Measurements from ENCODE around the gene STARD8.

The STARD8 gene

DNA sequence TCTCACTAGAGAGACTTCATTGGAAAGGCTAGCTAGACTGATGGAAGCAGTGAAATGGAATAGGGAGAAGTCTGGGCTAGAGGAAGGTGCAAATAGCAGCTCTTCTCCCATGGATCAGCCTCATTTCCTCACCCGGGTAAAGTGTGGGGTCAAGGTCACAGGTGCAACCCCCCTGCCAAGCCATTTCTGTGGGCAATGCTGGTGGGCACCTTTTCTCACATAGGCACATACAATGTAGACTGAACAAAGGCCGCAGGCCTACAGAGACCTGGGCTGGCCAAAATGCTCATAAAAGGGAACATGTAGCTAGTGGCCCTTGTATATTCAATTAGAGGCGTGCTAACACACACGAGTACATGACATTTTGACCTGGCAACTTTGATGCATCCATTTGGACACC lies 109.9 kb downstream of the STARD8 start:
- DNase-seq (ENCODE audit: low read depth in 1 of 2, low spot score in 1 of 2), result no peak
- Histone ChIP-seq H3K27ac (replicated peaks) (no peak overlapping the region), H3K4me3 (replicated peaks; ENCODE audit: insufficient read depth, low read length) (no peak overlapping the region), H3K27me3 (ENCODE audit: insufficient read depth, poor library complexity, severe bottlenecking) (no peaks in the 10 kb centered on the region)
- no peak for TF ChIP-seq POLR2AphosphoS5 (IDR thresholded peaks at IDR 0.05; ENCODE audit: low read depth)
- no peak for TF ChIP-seq GABPA (IDR thresholded peaks at IDR 0.05; ENCODE audit: low read depth)

DNA sequence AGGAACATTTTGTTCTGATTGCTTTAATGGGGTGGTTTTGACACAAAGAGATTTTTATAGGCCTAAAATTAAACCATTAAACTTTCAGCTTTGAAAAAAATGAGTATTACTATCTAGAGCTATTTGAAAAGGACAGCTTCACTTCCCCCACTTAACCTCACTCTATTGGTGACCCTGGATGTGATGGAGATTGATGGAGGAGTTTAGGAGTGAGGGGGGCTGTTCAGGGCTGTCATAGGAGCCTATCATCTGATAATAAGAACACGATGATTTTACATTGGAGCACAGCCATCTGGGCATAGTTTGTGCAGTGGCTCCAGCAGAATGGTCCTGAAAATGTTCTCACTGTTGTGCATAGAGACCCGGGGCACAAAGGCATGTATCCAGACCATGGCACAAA lies 110.3 kb downstream of the STARD8 start:
- Histone ChIP-seq H3K27me3 (ENCODE audit: insufficient read depth, poor library complexity, severe bottlenecking) (no peaks in the 10 kb centered on the region), H3K27ac (replicated peaks) (no peak overlapping the region), H3K4me3 (replicated peaks; ENCODE audit: insufficient read depth, low read length) (no peak overlapping the region)
- no peak for TF ChIP-seq REST (IDR thresholded peaks at IDR 0.05; ENCODE audit: insufficient replicate concordance, low read depth)
- TF ChIP-seq SPI1 (IDR thresholded peaks at IDR 0.05; ENCODE audit: borderline replicate concordance, low read depth), result no peak
- no peak for TF ChIP-seq GABPA (IDR thresholded peaks at IDR 0.05; ENCODE audit: low read depth)
- TF ChIP-seq CTCF (IDR thresholded peaks at IDR 0.05; ENCODE audit: insufficient read depth, low read length), result no peak
- no peak for TF ChIP-seq POLR2AphosphoS5 (IDR thresholded peaks at IDR 0.05; ENCODE audit: low read depth)
- DNase-seq (ENCODE audit: low read depth in 1 of 2, low spot score in 1 of 2), result no peak

- H3K27me3 ChIP-seq (ENCODE audit: insufficient read depth, poor library complexity, severe bottlenecking), result no peaks in the 10 kb centered on the region
- no peak for TF ChIP-seq POLR2AphosphoS5 (IDR thresholded peaks at IDR 0.05; ENCODE audit: low read depth)
- no peak for TF ChIP-seq GABPA (IDR thresholded peaks at IDR 0.05; ENCODE audit: low read depth)
- no peak for TF ChIP-seq SPI1 (IDR thresholded peaks at IDR 0.05; ENCODE audit: borderline replicate concordance, low read depth)
- TF ChIP-seq CTCF (IDR thresholded peaks at IDR 0.05; ENCODE audit: insufficient read depth, low read length), result no peak
- TF ChIP-seq REST (IDR thresholded peaks at IDR 0.05; ENCODE audit: insufficient replicate concordance, low read depth), result no peak
- no peak for DNase-seq (ENCODE audit: low read depth in 1 of 2, low spot score in 1 of 2)
Observed at GRCh38 chrX:68758671-68759070, 111.2 kb downstream of the STARD8 start.

DNA sequence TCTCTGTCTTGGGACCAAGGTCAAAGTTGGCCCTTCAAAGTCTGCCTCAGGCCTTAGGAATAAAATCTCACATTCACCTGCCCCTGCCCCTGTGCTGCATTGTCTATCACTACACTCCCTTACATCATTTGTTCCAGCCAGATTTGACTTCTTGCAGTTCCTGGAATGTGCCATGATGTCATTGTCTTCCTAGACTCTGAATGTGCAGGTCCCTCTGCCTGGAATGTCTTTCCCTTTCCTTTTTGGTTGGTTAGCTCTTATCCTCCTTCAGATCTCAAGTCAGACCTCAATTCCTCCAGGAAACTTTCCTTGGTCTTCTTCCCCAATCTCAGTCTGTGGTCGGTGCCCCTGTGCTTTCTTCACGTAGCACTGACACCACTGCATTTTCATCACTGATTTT lies 113.6 kb downstream of the STARD8 start:
- Histone ChIP-seq H3K27me3 (ENCODE audit: insufficient read depth, poor library complexity, severe bottlenecking) (no peaks in the 10 kb centered on the region), H3K4me3 (replicated peaks; ENCODE audit: insufficient read depth, low read length) (no peak overlapping the region), H3K27ac (replicated peaks) (no peak overlapping the region)
- no peak for TF ChIP-seq POLR2AphosphoS5 (IDR thresholded peaks at IDR 0.05; ENCODE audit: low read depth)
- no peak for DNase-seq (ENCODE audit: low read depth in 1 of 2, low spot score in 1 of 2)

More at GRCh38 chrX:68758671-68759070, 111.2 kb downstream of the STARD8 start:
- no peak overlapping the region for H3K27ac ChIP-seq (replicated peaks)
- no peak overlapping the region for H3K4me3 ChIP-seq (replicated peaks; ENCODE audit: insufficient read depth, low read length)

GRCh38 chrX:68762766-68763165 lies 115.3 kb downstream of the STARD8 start:
- no peak overlapping the region for H3K27ac ChIP-seq (replicated peaks)
- no peak for TF ChIP-seq GABPA (IDR thresholded peaks at IDR 0.05; ENCODE audit: low read depth)
- TF ChIP-seq CTCF (IDR thresholded peaks at IDR 0.05; ENCODE audit: insufficient read depth, low read length), result no peak
- TF ChIP-seq SPI1 (IDR thresholded peaks at IDR 0.05; ENCODE audit: borderline replicate concordance, low read depth), result no peak
- no peak for TF ChIP-seq POLR2AphosphoS5 (IDR thresholded peaks at IDR 0.05; ENCODE audit: low read depth)
- no peak for TF ChIP-seq REST (IDR thresholded peaks at IDR 0.05; ENCODE audit: insufficient replicate concordance, low read depth)
- no peak overlapping the region for H3K4me3 ChIP-seq (replicated peaks; ENCODE audit: insufficient read depth, low read length)
- no peaks in the 10 kb centered on the region for H3K27me3 ChIP-seq (ENCODE audit: insufficient read depth, poor library complexity, severe bottlenecking)
- DNase-seq (ENCODE audit: low read depth in 1 of 2, low spot score in 1 of 2), result no peak

Data from HL-60 (cell line).